SW 1271 (cell line): ENCODE data around the gene VWA8.
"Not testable (repeated sequence)": the region's sequence is repeated elsewhere in the genome, so short reads cannot be mapped to it uniquely, and the experiment has no call there.

Source experiments
- DNase-seq, 2 experiments: peaks; one replicate each; lab custom pipeline; 2025; lab: John Stamatoyannopoulos, UW

The VWA8 gene

GRCh38 chr13:41745496-41745895, 215.4 kb downstream of the VWA8 start:
- DNase-seq: not testable (repeated sequence)

DNA sequence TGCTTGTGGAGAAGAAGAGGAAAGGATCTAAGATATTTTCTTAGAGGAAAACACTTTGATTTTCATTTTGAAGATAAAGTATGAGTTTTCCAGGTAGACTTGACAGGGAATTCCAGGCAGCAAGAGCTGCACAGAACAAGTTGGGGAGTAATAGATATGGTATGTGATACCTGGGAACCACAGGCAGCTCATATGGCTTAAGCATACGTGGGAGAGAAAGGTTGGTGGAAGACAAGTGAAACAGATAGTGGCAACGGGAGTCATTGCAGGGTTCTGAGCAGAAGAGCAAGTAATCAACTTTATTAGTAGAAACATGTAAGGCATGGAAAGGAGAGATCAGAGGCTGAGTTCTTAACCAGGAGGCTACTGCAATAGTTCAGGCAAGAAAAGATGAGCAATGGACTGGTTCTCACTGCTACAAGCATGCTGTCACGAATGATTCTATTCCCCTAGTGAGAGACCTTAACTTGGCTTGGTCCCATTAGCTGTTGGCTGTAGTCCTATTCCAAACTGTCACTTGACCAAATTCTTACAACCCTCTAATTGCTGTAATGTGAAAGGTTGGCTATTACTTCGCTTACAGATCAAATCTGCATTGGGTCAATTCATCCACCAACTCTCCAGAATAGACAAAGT, 217.9 kb downstream of the VWA8 start:
- no peak for DNase-seq

DNA sequence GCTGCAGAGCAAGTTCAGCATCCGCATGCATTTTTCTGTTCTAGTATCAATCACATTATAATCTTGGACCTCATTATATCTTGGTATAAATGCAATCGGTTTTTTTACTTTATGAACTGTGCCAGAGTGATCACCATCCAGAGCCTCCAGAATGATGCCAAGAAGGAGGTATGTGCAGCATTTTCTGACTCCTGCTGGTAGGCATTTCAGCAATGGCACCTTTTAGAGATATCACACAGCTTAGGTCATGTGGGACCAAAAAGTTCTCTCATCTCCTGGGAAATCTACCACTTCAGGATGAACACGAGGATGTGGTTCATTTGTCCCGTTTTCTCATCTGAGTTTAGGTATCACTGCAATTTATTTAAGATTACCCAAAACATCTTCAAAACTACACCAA, 220.4 kb downstream of the VWA8 start:
- DNase-seq: no peak

DNA sequence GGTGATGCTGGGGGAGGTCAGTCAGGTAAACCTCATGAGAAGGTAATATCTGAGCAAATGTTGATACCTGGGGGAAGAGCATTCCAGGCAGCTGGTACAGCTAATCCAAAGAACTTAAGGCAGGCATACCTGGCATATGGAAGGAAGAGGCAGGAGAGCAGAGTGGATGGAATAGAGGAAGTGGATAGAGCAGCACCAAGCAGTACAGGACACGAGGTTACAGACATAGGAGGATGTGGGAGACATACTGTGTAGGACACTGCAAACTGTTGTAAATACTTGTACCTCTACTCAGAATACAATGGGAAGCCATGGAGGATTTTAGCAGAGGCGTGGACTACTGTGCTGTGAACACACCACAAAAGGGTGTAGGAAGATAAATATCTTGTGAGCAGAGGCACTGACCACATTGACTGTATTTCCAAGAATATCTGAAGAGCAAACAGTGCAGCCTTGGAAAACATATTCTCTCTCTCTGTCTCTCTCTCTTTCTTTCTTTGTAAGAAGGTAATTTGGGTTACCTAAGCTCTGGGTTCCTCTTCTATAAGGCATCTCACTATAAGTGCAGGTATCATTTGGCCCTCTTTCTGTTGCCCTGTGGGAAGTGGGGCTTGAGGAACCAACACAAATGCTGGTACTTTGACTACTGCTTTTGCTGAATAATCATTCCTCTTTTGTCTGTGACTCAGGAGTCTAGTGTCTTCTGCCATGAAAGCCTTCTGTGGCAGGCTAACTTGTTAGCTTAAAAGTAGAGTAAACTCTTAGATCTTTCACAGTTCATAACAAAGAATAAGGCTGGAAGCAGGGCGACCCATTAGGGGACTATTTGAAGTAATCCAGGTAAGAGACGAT, 238.0 kb downstream of the VWA8 start:
- DNase-seq: no peak

DNA sequence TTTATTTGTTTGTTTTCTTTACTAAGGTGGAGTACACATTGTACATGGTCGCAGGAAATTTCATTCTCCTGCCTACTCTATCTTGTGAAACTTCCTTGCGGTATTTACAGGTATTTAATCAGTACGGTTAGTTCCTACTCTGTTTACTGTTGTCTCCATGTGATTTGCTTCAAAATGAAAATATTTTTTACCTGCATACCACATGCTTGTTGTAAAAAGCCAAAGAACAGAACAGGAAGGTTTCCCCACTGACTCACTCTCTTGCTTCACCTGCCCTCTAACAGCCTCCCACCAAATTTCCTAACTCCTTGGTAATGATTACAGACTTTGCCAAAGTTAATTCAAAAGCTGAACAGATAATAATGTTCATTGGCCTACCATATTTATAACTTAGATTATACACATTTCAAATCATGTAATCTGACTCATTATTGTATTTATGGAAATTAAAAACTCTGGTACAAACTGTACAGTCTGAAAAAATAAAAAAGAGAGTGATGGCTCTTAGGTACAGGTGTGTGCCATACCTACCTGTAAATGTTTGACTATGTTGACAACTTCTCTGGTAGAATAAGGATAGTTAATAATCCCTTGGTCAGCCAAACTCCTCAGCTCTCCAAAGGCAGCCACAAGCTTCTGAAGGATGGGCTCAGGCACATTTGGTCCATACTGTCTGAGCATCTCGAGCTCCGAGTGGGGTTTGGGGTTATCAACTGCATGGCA, 239.9 kb downstream of the VWA8 start:
- no peak for DNase-seq

GRCh38 chr13:41716236-41716635, 244.7 kb downstream of the VWA8 start:
- no peak for DNase-seq

DNA sequence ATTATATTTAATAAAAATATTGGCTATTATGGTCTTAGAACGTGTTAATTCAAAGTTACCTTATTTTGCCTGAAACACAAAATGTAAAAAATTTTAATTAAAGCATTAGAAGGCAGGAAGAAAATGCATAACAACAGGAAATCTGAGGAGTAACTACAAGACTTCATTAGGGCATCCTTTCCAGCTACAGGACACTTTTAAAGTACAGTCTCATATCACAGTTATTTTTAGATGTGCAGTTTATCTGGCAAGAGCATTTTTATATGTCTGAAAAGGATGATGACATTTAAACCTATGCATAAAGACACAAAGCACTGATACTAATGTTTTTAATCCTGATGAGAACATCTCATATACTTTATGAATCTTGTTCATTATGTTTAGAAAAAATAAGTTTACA, 247.5 kb downstream of the VWA8 start:
- no peak for DNase-seq

DNA sequence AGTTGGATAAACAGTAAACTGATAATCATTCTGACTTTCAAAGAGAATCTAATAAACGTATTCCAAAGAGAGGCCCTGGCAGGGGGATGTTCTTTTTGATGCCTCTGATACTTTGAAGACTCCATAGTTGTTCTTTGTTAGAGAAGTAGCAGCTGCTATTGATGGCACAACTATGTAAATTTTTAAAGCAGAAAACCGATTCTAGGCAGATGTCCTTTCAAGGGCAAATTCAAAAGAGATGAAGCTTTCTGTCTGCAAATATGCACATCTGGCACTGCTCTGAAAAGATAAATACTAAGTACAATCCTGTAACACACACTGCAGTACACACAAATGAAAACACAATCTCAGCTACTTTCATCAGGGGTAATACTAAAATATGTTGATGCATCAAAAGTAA, 250.1 kb downstream of the VWA8 start:
- no peak for DNase-seq

DNA sequence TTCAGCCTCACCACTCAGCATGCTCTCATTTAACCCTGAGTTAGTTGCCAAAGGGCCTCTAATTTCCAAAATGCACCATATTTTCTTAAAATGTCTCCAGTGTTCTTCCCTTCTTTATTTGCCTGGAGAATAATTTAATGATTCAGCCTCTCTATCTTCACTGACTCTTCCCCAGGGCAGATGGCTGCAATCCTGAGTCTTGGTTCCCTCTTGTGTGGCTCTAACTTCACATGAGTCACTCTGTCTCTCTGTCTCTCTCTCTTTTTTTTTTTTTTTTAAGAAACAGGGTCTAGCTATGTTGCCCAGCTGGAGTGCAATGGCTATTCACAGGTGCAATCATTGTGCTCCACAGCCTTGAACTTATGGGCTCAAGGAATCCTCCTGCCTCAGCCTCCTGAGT, 251.4 kb downstream of the VWA8 start:
- no peak for DNase-seq

GRCh38 chr13:41708713-41709112, 252.2 kb downstream of the VWA8 start:
- no peak for DNase-seq

DNA sequence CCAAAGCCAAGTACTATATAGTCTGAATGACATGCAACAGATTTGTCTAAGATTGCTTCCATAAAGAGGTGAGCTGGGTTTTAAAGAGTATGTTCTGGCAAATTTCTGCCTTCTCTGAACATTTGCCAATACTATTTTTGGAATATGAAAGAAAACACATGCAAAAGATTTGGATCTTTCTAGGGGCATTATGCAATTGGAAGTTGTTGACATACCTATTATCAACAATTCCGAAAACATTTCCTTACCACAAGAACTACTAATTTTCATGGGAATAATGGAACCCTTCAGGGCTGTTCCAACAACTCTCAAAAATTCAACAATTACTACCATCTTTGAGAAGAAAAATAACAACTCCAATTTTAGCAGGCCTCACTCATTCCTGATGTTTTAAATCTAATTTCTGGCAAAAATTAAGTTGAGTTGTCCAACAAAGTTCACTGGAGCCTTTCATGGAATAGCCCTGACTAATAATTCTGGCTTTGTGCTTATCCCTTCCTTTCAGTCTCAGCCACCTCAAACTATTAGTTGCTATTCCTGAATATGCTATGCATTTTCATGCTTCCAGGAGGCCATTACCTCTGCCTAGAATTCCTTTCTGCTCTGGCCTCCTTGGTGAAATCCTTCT, 253.6 kb downstream of the VWA8 start:
- no peak for DNase-seq

DNA sequence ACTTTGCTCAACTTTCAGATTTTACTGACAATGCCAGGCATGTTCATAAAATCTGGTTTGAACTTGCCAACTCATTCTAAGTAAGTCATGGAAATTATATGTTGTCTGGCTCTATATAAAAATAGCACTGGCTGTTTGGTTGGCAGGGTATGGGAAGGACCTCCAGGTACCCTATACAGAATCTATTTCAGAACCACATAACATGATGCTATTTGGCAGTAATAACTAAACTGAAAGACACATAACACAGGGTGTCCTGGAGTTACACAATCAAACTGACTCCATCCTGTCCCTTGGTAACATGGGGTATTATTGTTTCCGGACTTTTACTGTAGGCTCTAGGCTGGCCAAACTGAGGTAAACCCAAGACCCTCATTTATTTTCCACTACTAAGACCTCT, 254.8 kb downstream of the VWA8 start:
- DNase-seq: no peak

DNA sequence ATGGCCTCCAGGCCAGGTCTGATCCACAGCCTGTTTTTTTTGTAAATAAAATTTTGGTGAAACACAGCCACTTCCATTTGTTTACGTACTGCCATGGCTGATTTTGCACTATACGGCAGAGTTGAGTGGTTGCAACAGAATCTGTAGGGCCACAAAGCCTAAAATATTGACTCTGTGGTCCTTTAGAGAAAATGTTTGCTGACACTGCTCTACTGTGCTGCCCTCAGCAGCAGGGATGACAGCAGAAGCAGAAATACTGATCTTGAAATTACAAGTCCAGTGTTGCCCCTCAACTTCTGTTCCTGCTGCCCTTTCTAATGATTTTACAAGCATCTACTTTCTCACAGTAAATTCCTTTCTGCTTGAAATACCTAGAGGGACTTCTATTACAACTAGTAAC, 258.4 kb downstream of the VWA8 start:
- no peak for DNase-seq

- DNase-seq: no peak
These were observed 259.2 kb downstream of the VWA8 start for GRCh38 chr13:41701676-41702075.

- DNase-seq: no peak
These were observed 260.1 kb downstream of the VWA8 start for GRCh38 chr13:41700790-41701310.

GRCh38 chr13:41699759-41700158, 261.1 kb downstream of the VWA8 start:
- no peak for DNase-seq

- DNase-seq: no peak
These were observed 263.3 kb downstream of the VWA8 start for GRCh38 chr13:41697578-41697977.

GRCh38 chr13:41696163-41697003, 264.5 kb downstream of the VWA8 start:
- DNase-seq: peak in 1 of 2 experiments; percentile 20

GRCh38 chr13:41694545-41695301, 266.2 kb downstream of the VWA8 start:
- DNase-seq: no peak

DNA sequence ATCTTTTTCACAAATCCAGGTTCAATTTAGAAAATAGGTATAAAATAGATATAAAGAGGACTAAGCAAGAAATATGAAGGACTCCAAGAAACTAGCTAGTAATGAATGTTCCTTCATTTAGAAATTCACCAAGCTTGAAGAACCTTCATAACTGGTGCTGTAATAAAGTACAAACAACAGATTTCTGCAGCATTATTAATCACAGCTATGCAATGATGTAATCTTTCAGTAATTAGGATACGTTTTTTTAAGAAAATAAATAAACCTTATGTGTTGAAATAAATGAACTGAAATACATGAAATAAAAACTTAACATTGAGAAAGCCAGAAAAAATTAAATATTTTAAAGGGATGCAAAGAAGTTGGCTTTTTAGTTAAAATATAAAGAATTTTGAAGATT, 267.5 kb downstream of the VWA8 start:
- DNase-seq: no peak

DNA sequence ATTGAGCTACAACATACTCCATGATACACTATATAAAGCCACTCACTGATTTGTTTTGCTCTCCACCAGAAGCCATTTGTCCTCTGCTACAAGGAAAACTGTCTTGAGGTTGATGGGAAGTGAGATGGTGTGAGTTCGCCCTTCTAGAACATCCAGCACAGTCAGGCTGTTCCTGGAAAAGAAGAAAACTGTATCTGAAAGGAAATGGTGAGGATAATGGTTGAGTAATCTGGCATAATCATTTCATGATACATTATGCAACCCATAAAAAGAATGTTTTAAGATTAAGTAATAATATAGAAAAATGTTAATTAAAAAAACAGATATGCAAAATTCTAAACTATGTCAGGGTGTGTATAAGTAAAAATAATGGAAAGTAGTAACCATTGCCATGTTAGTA, 269.6 kb downstream of the VWA8 start:
- DNase-seq: no peak
